GM19372 (cell line): ENCODE data around the gene ATPAF1.

Source experiments
- ATAC-seq: cut with Tn5 transposase; IDR thresholded peaks from one replicate; pipeline ENCODE4 v1.9.1; 2021; ENCODE audit warnings: mild to moderate bottlenecking, low read depth, moderate library complexity; ENCODE audit not compliant: unreplicated experiment

ATPAF1 gene

GRCh38 chr1:46617833-46618232 lies 50.3 kb downstream of the ATPAF1 start:
- no peak for ATAC-seq

- ATAC-seq, result no peak
Observed at GRCh38 chr1:46617108-46617800, 50.9 kb downstream of the ATPAF1 start.

- peak; percentile 69 for ATAC-seq
Observed at GRCh38 chr1:46616277-46617107, 51.7 kb downstream of the ATPAF1 start, which contains the start of gene MOB3C. TSS of gene MOB3C (minus strand) at chr1:46616811. CDS start at chr1:46613321, 3,490 bp downstream.

GRCh38 chr1:46615735-46616134 lies 52.4 kb downstream of the ATPAF1 start:
- ATAC-seq, result no peak

- no peak for ATAC-seq
Observed at GRCh38 chr1:46615088-46615487, 53.1 kb downstream of the ATPAF1 start.

- no peak for ATAC-seq
Observed at GRCh38 chr1:46614604-46614984, 53.6 kb downstream of the ATPAF1 start.

- ATAC-seq, result no peak
Observed at GRCh38 chr1:46613661-46614603, 54.2 kb downstream of the ATPAF1 start.

GRCh38 chr1:46612937-46613660 lies 55.1 kb downstream of the ATPAF1 start:
- ATAC-seq, result no peak

- ATAC-seq, result no peak
Observed at GRCh38 chr1:46611691-46612221, 56.4 kb downstream of the ATPAF1 start.

- no peak for ATAC-seq
Observed at GRCh38 chr1:46607345-46608130, 60.6 kb downstream of the ATPAF1 start.

- no peak for ATAC-seq
Observed at GRCh38 chr1:46606255-46606965, 61.8 kb downstream of the ATPAF1 start.

GRCh38 chr1:46605232-46605631 lies 62.9 kb downstream of the ATPAF1 start:
- ATAC-seq, result no peak

- ATAC-seq, result peak; percentile 97
Observed at GRCh38 chr1:46603858-46604549, 64.2 kb downstream of the ATPAF1 start, which contains the start of gene MKNK1. TSS of gene MKNK1 (minus strand) at chr1:46604268. CDS start at chr1:46583327, 20,941 bp downstream.

- ATAC-seq, result no peak
Observed at GRCh38 chr1:46603481-46603857, 64.7 kb downstream of the ATPAF1 start.

- ATAC-seq, result no peak
Observed at GRCh38 chr1:46601257-46602007, 66.7 kb downstream of the ATPAF1 start.

GRCh38 chr1:46599059-46599970 lies 68.8 kb downstream of the ATPAF1 start:
- no peak for ATAC-seq
